ENCODE measurements around the gene SUN2. TPM values are rescaled to one million over a fixed set of nuclear protein-coding genes. Genes with fewer than 3 reads are reported as not detected.

SUN2 gene
- total RNA-seq, 6 experiments from 2014 or later, result 90.4 to 104 (median 100.0) TPM

DNA sequence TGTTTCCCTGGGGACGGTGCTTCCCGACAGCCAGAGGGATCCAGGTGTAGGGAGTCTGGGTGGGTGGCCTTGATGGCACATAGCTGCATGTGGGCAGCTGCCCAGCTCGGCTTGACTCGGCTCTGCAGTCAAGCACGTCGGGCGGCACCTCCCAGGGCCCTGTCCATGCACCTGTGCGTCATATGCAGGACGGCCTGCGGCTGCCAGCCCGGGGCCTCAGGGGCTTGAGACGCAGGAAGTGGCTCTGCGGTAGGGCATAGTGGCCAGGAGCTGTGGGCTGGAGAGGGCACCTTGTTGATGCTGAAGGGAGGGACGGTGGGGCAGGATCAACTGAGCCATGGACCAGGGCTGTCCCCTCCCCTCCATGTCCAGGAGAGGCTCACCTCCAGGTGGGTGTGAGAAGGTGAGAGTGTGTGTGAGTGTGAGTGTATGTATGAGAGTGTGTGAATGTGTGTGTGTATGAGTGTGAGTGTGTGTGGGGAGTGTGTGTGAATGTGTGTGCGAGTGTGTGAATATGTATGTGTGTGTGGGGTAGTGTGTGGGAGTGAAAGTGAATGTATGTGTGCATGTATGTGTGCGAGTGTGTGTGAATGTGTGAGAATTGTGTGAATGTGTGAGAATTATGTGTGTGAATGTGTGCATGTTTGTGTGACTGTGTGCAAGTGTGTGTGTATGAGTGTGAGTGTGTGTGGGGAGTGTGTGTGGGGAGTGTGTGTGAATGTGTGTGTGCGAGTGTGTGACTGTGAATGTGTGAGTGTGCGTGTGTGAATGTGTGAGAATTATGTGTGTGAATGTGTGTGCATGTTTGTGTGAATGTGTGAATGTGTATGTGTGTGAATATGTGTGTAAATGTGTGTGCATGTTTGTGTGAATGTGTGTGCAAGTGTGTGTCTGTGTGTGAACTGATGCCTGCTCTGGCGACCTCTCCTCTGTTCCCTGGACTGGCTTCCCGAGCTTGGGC lies 5.7 kb upstream of the SUN2 start:
- Mint-ChIP-seq H3K9me3 (no peaks in the 10 kb centered on the region), H3K4me1 (ENCODE audit: low read depth) (peaks cover 41% of the 10 kb centered on the region), H3K36me3 (ENCODE audit: low read depth) (no peaks in the 10 kb centered on the region), H3K4me3 (no peak overlapping the region), H3K27me3 (ENCODE audit: insufficient read depth) (peaks cover 1% of the 10 kb centered on the region), H3K27ac (no peak overlapping the region)
- TF ChIP-seq, protein P1, sequence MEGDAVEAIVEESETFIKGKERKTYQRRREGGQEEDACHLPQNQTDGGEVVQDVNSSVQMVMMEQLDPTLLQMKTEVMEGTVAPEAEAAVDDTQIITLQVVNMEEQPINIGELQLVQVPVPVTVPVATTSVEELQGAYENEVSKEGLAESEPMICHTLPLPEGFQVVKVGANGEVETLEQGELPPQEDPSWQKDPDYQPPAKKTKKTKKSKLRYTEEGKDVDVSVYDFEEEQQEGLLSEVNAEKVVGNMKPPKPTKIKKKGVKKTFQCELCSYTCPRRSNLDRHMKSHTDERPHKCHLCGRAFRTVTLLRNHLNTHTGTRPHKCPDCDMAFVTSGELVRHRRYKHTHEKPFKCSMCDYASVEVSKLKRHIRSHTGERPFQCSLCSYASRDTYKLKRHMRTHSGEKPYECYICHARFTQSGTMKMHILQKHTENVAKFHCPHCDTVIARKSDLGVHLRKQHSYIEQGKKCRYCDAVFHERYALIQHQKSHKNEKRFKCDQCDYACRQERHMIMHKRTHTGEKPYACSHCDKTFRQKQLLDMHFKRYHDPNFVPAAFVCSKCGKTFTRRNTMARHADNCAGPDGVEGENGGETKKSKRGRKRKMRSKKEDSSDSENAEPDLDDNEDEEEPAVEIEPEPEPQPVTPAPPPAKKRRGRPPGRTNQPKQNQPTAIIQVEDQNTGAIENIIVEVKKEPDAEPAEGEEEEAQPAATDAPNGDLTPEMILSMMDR (IDR thresholded peaks at IDR 0.05), result no peak
- DNase-seq, result no peak

DNA sequence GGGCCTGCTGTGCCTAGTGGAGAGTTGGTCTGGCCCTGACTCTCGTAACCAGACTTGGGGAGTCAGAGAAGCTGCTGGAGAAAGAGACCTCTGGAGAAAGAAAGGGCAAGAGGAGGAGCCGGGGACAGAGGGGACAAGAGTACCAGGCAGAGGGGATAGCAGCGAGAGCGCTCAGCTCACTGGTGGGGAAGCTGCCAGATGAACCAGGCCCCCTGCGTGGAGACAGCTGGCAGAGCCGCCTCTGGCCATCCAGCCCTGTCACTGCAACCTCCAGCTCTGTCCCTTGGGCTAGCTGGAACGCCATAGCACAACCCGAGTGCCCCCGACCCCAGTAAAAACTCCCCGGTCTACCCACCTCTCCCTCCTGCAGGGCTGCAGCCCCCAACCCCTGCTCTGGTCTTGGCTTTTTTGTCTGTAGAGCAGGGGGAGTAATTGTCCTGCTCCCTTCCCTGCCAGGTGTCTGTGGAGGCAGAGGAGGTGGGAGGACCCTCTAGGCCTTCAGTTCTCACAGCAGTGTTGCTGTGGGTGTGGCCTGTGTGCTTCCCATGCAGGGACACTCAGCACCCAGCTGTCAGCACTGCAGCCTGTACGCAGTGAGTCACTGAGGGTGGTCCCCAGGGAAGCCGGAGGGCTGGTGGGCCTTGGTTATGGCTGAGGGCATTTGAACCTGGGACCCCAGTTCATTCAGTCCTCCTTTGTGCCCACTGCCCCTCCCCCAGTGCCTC lies 4.8 kb upstream of the SUN2 start:
- Mint-ChIP-seq H3K36me3 (ENCODE audit: low read depth) (no peaks in the 10 kb centered on the region), H3K4me3 (no peak overlapping the region), H3K27ac (no peak overlapping the region), H3K9me3 (no peaks in the 10 kb centered on the region), H3K27me3 (ENCODE audit: insufficient read depth) (peaks cover 1% of the 10 kb centered on the region), H3K4me1 (ENCODE audit: low read depth) (peaks cover 37% of the 10 kb centered on the region)
- no peak for DNase-seq
- TF ChIP-seq, protein P1 (IDR thresholded peaks at IDR 0.05), result no peak

DNA sequence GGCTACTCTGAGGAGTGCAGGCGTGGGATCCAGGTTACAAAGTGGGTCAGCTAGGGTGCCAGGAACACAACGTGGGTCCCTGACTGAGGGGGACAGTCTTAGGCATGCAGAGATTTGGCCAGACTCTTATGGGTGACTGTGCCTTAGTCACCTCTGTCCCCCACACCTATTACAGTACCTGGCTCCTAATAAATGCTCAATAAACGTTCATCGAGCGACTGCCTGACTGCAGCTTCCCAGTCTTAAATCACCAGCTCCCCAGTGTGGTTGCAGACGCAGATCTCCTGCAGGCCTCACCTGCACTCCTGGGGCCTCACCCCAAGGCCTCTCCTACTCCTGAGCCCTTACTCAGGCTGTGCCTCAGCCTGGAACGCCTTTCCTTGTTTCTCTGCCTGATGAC lies 3.2 kb upstream of the SUN2 start:
- peaks cover 1% of the 10 kb centered on the region for H3K27me3 Mint-ChIP-seq (ENCODE audit: insufficient read depth)
- peaks cover 38% of the 10 kb centered on the region for H3K4me1 Mint-ChIP-seq (ENCODE audit: low read depth)
- no peaks in the 10 kb centered on the region for H3K36me3 Mint-ChIP-seq (ENCODE audit: low read depth)
- H3K9me3 Mint-ChIP-seq, result no peaks in the 10 kb centered on the region
- no peak overlapping the region for H3K4me3 Mint-ChIP-seq
- no peak overlapping the region for H3K27ac Mint-ChIP-seq
- TF ChIP-seq, protein P1 (IDR thresholded peaks at IDR 0.05), result no peak
- DNase-seq, result no peak

DNA sequence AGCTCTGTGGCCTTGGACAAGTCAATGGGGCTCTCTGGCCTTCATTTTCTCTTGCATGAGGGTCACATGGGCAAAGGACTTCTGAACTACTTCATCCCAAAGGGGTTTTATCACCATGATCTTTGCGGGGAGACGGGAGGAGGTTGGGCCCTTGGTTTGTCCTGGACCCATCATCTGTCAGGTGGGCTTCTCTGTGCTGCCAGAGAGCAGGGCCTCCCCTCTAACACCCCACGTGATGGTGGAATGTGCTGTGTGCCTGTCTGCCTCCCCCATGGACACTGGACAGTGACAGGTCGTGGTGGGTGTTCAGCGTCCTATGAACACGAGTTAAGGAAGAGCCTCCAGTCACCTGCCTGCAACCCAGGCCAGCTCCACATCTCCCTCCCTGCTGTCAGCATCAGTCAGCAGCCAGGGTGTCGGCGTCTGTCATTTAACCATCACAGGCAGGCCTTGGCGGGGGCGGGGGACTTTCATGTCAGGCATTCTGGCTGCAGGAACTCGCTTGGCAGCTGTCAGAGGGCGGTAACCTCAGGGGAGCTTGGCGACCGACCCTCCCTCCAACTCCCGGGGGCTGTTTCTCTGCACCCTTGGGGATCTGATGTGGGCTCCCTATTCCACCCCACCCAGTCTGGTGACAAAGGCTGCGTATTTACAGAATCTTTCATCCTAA lies 2.6 kb upstream of the SUN2 start:
- no peak for DNase-seq
- Mint-ChIP-seq H3K36me3 (ENCODE audit: low read depth) (no peaks in the 10 kb centered on the region), H3K9me3 (no peaks in the 10 kb centered on the region), H3K4me3 (no peak overlapping the region), H3K27me3 (ENCODE audit: insufficient read depth) (peaks cover 1% of the 10 kb centered on the region), H3K4me1 (ENCODE audit: low read depth) (peaks cover 40% of the 10 kb centered on the region), H3K27ac (no peak overlapping the region)
- TF ChIP-seq, protein P1 (IDR thresholded peaks at IDR 0.05), result no peak

DNA sequence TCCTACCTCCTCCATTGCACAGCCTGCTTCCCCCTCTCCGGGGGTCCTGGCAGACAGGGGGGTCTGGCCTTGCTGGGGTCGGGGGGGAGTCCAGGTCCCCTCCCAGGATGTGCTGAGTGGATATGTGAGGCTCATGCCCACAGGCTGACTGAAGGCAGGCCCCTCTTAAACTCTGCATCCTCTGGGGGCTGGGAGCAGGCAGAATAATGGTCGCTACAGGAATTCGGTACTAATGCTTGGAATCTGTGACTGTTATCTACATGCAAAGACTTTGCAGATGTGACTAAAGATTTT lies 1.6 kb upstream of the SUN2 start:
- Mint-ChIP-seq H3K27ac (no peak overlapping the region), H3K4me3 (no peak overlapping the region; the same call in 1 of the 2 replicates), H3K27me3 (ENCODE audit: insufficient read depth) (no peaks in the 10 kb centered on the region; the same call in 1 of the 2 replicates), H3K36me3 (ENCODE audit: low read depth) (no peaks in the 10 kb centered on the region), H3K9me3 (no peaks in the 10 kb centered on the region), H3K4me1 (ENCODE audit: low read depth) (peaks cover 41% of the 10 kb centered on the region)
- DNase-seq, result no peak
- TF ChIP-seq, protein P1 (IDR thresholded peaks at IDR 0.05), result no peak
